ENCODE measurements around the gene SPG21. TPM values are rescaled to one million over a fixed set of nuclear protein-coding genes. Genes with fewer than 3 reads are reported as not detected.

SPG21 gene
- total RNA-seq, 1 experiment from 2014 or later: 53.0 TPM

GRCh38 chr15:65028338-65028737 is 38.6 kb upstream of the SPG21 start:
- Histone ChIP-seq H3K4me3 (ENCODE audit: low read length) (peak overlapping the region; percentile 91), H3K36me3 (ENCODE audit: low read depth, low read length) (peaks cover 4% of the 10 kb centered on the region; the same call in 1 of the 2 replicates), H4K20me1 (ENCODE audit: low read length) (no peaks in the 10 kb centered on the region), H3K4me1 (ENCODE audit: insufficient read depth, low read length) (peaks cover 11% of the 10 kb centered on the region; the same call in 1 of the 2 replicates), H3K9me3 (ENCODE audit: low read length) (no peaks in the 10 kb centered on the region), H3K27ac (ENCODE audit: low read length) (no peak overlapping the region), H3K9ac (ENCODE audit: low read length) (peak overlapping the region; percentile 85), H3K27me3 (ENCODE audit: low read length) (no peaks in the 10 kb centered on the region), H3K9me2 (replicated peaks; ENCODE audit: low read length) (no peaks in the 10 kb centered on the region), H2AFZ (ENCODE audit: low read length) (no peak overlapping the region), H3K79me2 (ENCODE audit: low read length) (peaks cover 20% of the 10 kb centered on the region), H3K4me2 (ENCODE audit: low read length) (peak overlapping the region; percentile 82), H3F3A (ENCODE audit: low read length, unreplicated experiment) (no peaks in the 10 kb centered on the region)
- ATAC-seq (no peak), DNase-seq (no peak)
- TSS peak; percentile 42 for BruUV-seq (replicated peaks)
- ChIA-PET POLR2A (ENCODE audit: unreplicated experiment) (no interaction called here), CTCF (no interaction called here)
- intact Hi-C loops (cut with micrococcal nuclease): loop anchor here (5.0 kb wide), 1 partner anchor 41 kb away; the partner anchor contains the start of gene SPG21
- no peak for TF ChIP-seq EZH2phosphoT487 (IDR thresholded peaks at IDR 0.05; ENCODE audit: borderline replicate concordance, low read length)
- no peak for TF ChIP-seq EZH2 (IDR thresholded peaks at IDR 0.05; ENCODE audit: low read length, unreplicated experiment)
- TF ChIP-seq CTCF (conservative IDR thresholded peaks at IDR 0.05; ENCODE audit: low read depth, low read length): no peak

GRCh38 chr15:65027593-65027992 is 37.9 kb upstream of the SPG21 start:
- no peak overlapping the region for H3K4me3 ChIP-seq (ENCODE audit: low read length)
- H3F3A ChIP-seq (ENCODE audit: low read length, unreplicated experiment): no peaks in the 10 kb centered on the region
- H3K9ac ChIP-seq (ENCODE audit: low read length): no peak overlapping the region
- no peak overlapping the region for H3K27ac ChIP-seq (ENCODE audit: low read length)
- ATAC-seq (no peak), DNase-seq (no peak)
- intact Hi-C loops (cut with micrococcal nuclease): loop anchor here (5.0 kb wide), 1 partner anchor 40 kb away; the partner anchor contains the start of gene SPG21
- no peaks in the 10 kb centered on the region for H4K20me1 ChIP-seq (ENCODE audit: low read length)
- peaks cover 20% of the 10 kb centered on the region for H3K79me2 ChIP-seq (ENCODE audit: low read length)
- peaks cover 8% of the 10 kb centered on the region; the same call in 1 of the 2 replicates for H3K4me1 ChIP-seq (ENCODE audit: insufficient read depth, low read length)
- H3K9me3 ChIP-seq (ENCODE audit: low read length): no peaks in the 10 kb centered on the region
- no peaks in the 10 kb centered on the region for H3K9me2 ChIP-seq (replicated peaks; ENCODE audit: low read length)
- no peak for TF ChIP-seq CTCF (conservative IDR thresholded peaks at IDR 0.05; ENCODE audit: low read depth, low read length)
- no peak for TF ChIP-seq EZH2phosphoT487 (IDR thresholded peaks at IDR 0.05; ENCODE audit: borderline replicate concordance, low read length)
- no peak for TF ChIP-seq EZH2 (IDR thresholded peaks at IDR 0.05; ENCODE audit: low read length, unreplicated experiment)
- ChIA-PET POLR2A (ENCODE audit: unreplicated experiment) (no interaction called here), CTCF (no interaction called here)
- no TSS peak for BruUV-seq (replicated peaks)
- peak overlapping the region; percentile 82 for H3K4me2 ChIP-seq (ENCODE audit: low read length)
- no peaks in the 10 kb centered on the region for H3K27me3 ChIP-seq (ENCODE audit: low read length)
- no peak overlapping the region for H2AFZ ChIP-seq (ENCODE audit: low read length)
- peaks cover 4% of the 10 kb centered on the region; the same call in 1 of the 2 replicates for H3K36me3 ChIP-seq (ENCODE audit: low read depth, low read length)

GRCh38 chr15:65026756-65027155 is 37.0 kb upstream of the SPG21 start:
- Histone ChIP-seq H3K9me3 (ENCODE audit: low read length) (no peaks in the 10 kb centered on the region), H3K4me3 (ENCODE audit: low read length) (no peak overlapping the region), H3K9me2 (replicated peaks; ENCODE audit: low read length) (no peaks in the 10 kb centered on the region), H3K27me3 (ENCODE audit: low read length) (no peaks in the 10 kb centered on the region), H3K4me2 (ENCODE audit: low read length) (no peak overlapping the region), H3K79me2 (ENCODE audit: low read length) (peaks cover 20% of the 10 kb centered on the region), H3F3A (ENCODE audit: low read length, unreplicated experiment) (no peaks in the 10 kb centered on the region), H3K9ac (ENCODE audit: low read length) (no peak overlapping the region), H3K27ac (ENCODE audit: low read length) (no peak overlapping the region), H2AFZ (ENCODE audit: low read length) (no peak overlapping the region), H4K20me1 (ENCODE audit: low read length) (no peaks in the 10 kb centered on the region), H3K36me3 (ENCODE audit: low read depth, low read length) (peaks cover 4% of the 10 kb centered on the region; the same call in 1 of the 2 replicates), H3K4me1 (ENCODE audit: insufficient read depth, low read length) (peaks cover 8% of the 10 kb centered on the region; the same call in 1 of the 2 replicates)
- no TSS peak for BruUV-seq (replicated peaks)
- CTCF ChIA-PET: no interaction called here
- no peak for TF ChIP-seq EZH2phosphoT487 (IDR thresholded peaks at IDR 0.05; ENCODE audit: borderline replicate concordance, low read length)
- no peak for TF ChIP-seq EZH2 (IDR thresholded peaks at IDR 0.05; ENCODE audit: low read length, unreplicated experiment)
- no peak for TF ChIP-seq CTCF (conservative IDR thresholded peaks at IDR 0.05; ENCODE audit: low read depth, low read length)
- POLR2A ChIA-PET (ENCODE audit: unreplicated experiment): no interaction called here
- intact Hi-C loops (cut with micrococcal nuclease): loop anchor here (5.0 kb wide), 1 partner anchor 39 kb away; the partner anchor contains the start of gene SPG21
- ATAC-seq (no peak), DNase-seq (no peak)

All from PC-3 (cell line).